HepG2 (cell line): ENCODE data around the gene MME.

ENCODE experiments used
- MXD4 ChIP-seq: IDR thresholded peaks from 2 replicates; pipeline ENCODE4 v1.6.1; 2016; ENCODE audit warnings: mild to moderate bottlenecking, missing biosample characterization, missing genetic modification reagents
- ZBTB21 ChIP-seq: sonication (generic); formaldehyde crosslinking; IDR thresholded peaks from 2 replicates; pipeline ENCODE4 v1.4.0; 2020; ENCODE audit warnings: missing genetic modification reagents

GRCh38 chr3:155069729-155070128, 10.4 kb upstream of the MME start:
- no peak for TF ChIP-seq MXD4
- TF ChIP-seq ZBTB21 = no peak
